Thyroid gland (tissue), 4 donors: ENCODE results near the gene FAM76B.

Experiments used
- POLR2A ChIP-seq, 2 donors: fragments of 450-650 bp; IDR thresholded peaks; one replicate each; pipeline ENCODE4 v1.6.1; 2017; ENCODE audit warnings: antibody characterized with exemption in 2 of 2, mild to moderate bottlenecking in 2 of 2, moderate library complexity in 1 of 2
- TF ChIP-seq, protein P1 (sequence below), 6 experiments: fragments of 200-600 bp in 3 of 6; fragments of 450-650 bp in 3 of 6; sonication (generic) in 3 of 6; IDR thresholded peaks; one replicate each; pipeline ENCODE4 v1.5.1; 2016 to 2019; ENCODE audit warnings: antibody characterized with exemption in 6 of 6, mild to moderate bottlenecking in 2 of 6, inconsistent platforms in 1 of 6, moderate library complexity in 1 of 6

GRCh38 chr11:95727111-95727510, 62.5 kb downstream of the FAM76B start:
- TF ChIP-seq, protein P1, sequence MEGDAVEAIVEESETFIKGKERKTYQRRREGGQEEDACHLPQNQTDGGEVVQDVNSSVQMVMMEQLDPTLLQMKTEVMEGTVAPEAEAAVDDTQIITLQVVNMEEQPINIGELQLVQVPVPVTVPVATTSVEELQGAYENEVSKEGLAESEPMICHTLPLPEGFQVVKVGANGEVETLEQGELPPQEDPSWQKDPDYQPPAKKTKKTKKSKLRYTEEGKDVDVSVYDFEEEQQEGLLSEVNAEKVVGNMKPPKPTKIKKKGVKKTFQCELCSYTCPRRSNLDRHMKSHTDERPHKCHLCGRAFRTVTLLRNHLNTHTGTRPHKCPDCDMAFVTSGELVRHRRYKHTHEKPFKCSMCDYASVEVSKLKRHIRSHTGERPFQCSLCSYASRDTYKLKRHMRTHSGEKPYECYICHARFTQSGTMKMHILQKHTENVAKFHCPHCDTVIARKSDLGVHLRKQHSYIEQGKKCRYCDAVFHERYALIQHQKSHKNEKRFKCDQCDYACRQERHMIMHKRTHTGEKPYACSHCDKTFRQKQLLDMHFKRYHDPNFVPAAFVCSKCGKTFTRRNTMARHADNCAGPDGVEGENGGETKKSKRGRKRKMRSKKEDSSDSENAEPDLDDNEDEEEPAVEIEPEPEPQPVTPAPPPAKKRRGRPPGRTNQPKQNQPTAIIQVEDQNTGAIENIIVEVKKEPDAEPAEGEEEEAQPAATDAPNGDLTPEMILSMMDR (IDR thresholded peaks at IDR 0.05): no peak
- no peak for TF ChIP-seq POLR2A (IDR thresholded peaks at IDR 0.05)
